ENCODE data around the gene GTPBP4. TPM values are rescaled to one million over a fixed set of nuclear protein-coding genes. Genes with fewer than 3 reads are reported as not detected.

GTPBP4 gene
- total RNA-seq, 2 donors from 2014 or later: 31.7 to 105 TPM

GRCh38 chr10:988667-989545 is 672 bp downstream of the GTPBP4 start:
- no peak for TF ChIP-seq CTCF (IDR thresholded peaks at IDR 0.05)
- Histone ChIP-seq H3K4me1 (ENCODE audit: control insufficient read depth in 1 of 2, low read depth in 2 of 2) (peaks cover 18 to 22% of the 10 kb centered on the region in 2 donors), H3K36me3 (peaks cover 7% of the 10 kb centered on the region), H3K4me3 (peak overlapping the region; percentile 99), H3K9me3 (no peaks in the 10 kb centered on the region), H3K27me3 (replicated peaks; ENCODE audit: insufficient read depth) (no peaks in the 10 kb centered on the region), H3K27ac (peak overlapping the region; percentile 74 to 86)
- DNase-seq (ENCODE audit: low spot score) (no peak), ATAC-seq (ENCODE audit: insufficient number of reproducible peaks, low FRiP score, low read depth) (peak; percentile 16)

GRCh38 chr10:990808-991207 is 2.6 kb downstream of the GTPBP4 start:
- ATAC-seq (ENCODE audit: insufficient number of reproducible peaks, low FRiP score, low read depth) (no peak), DNase-seq (ENCODE audit: low spot score) (no peak)
- H3K27ac ChIP-seq: no peak overlapping the region
- no peak for TF ChIP-seq CTCF (IDR thresholded peaks at IDR 0.05)
- H3K4me1 ChIP-seq (ENCODE audit: control insufficient read depth in 1 of 2, low read depth in 2 of 2): peaks cover 18 to 22% of the 10 kb centered on the region in 2 donors
- H3K27me3 ChIP-seq (replicated peaks; ENCODE audit: insufficient read depth): no peaks in the 10 kb centered on the region
- no peaks in the 10 kb centered on the region for H3K9me3 ChIP-seq
- H3K4me3 ChIP-seq: no peak overlapping the region
- H3K36me3 ChIP-seq: peaks cover 21% of the 10 kb centered on the region

GRCh38 chr10:992467-992866 is 4.2 kb downstream of the GTPBP4 start:
- Histone ChIP-seq H3K27me3 (replicated peaks; ENCODE audit: insufficient read depth) (no peaks in the 10 kb centered on the region), H3K9me3 (no peaks in the 10 kb centered on the region), H3K27ac (no peak overlapping the region), H3K4me1 (ENCODE audit: control insufficient read depth in 1 of 2, low read depth in 2 of 2) (peaks cover 13 to 15% of the 10 kb centered on the region in 2 donors), H3K36me3 (peaks cover 35% of the 10 kb centered on the region), H3K4me3 (no peak overlapping the region)
- no peak for DNase-seq (ENCODE audit: low spot score)
- ATAC-seq (ENCODE audit: insufficient number of reproducible peaks, low FRiP score, low read depth): no peak
- TF ChIP-seq CTCF (IDR thresholded peaks at IDR 0.05): no peak

GRCh38 chr10:992871-993270 is 4.6 kb downstream of the GTPBP4 start:
- ATAC-seq (ENCODE audit: insufficient number of reproducible peaks, low FRiP score, low read depth): no peak

More at GRCh38 chr10:992871-993270, 4.6 kb downstream of the GTPBP4 start:
- H3K36me3 ChIP-seq: peaks cover 37% of the 10 kb centered on the region
- no peak overlapping the region for H3K4me3 ChIP-seq
- no peaks in the 10 kb centered on the region for H3K27me3 ChIP-seq (replicated peaks; ENCODE audit: insufficient read depth)
- TF ChIP-seq CTCF (IDR thresholded peaks at IDR 0.05): no peak
- H3K4me1 ChIP-seq (ENCODE audit: control insufficient read depth in 1 of 2, low read depth in 2 of 2): peaks cover 13 to 14% of the 10 kb centered on the region in 2 donors
- no peak overlapping the region for H3K27ac ChIP-seq
- no peaks in the 10 kb centered on the region for H3K9me3 ChIP-seq
- DNase-seq (ENCODE audit: low spot score): no peak

Measured in thoracic aorta (tissue), 2 donors.